NCI-H146 treated with DMSO at 0.1 percent for 48 hours (cell line): ENCODE measurements around the gene C10orf62.
A peak's percentile ranks its signal among the peaks of the same experiment; 100 is the strongest.
"Not testable (repeated sequence)": the region's sequence is repeated elsewhere in the genome, so short reads cannot be mapped to it uniquely, and the experiment has no call there.

Experiments
- DNase-seq: peaks from one replicate; lab custom pipeline; 2025; ENCODE audit not compliant: unreplicated experiment; lab: John Stamatoyannopoulos, UW

C10orf62 gene

GRCh38 chr10:97564776-97565175, 24.7 kb upstream of the C10orf62 start:
- DNase-seq: no peak

- no peak for DNase-seq
These were observed 23.1 kb upstream of the C10orf62 start for GRCh38 chr10:97566336-97566996.

GRCh38 chr10:97567891-97568290, 21.6 kb upstream of the C10orf62 start:
- no peak for DNase-seq

GRCh38 chr10:97570146-97570788, 19.3 kb upstream of the C10orf62 start:
- DNase-seq: no peak

GRCh38 chr10:97570789-97571471, 18.6 kb upstream of the C10orf62 start:
- no peak for DNase-seq

GRCh38 chr10:97571622-97572021, 17.9 kb upstream of the C10orf62 start:
- DNase-seq: no peak

GRCh38 chr10:97572214-97572989, 17.1 kb upstream of the C10orf62 start, which contains the start of gene ANKRD2:
ANKRD2 (plus strand) TSS chr10:97572779; CDS start chr10:97572789, 10 bp downstream.
- DNase-seq: peak; percentile 21

GRCh38 chr10:97573021-97573420, 16.5 kb upstream of the C10orf62 start:
- DNase-seq: no peak

- DNase-seq: no peak
These were observed 15.8 kb upstream of the C10orf62 start for GRCh38 chr10:97573672-97574071.

GRCh38 chr10:97574374-97575126, 15.0 kb upstream of the C10orf62 start:
- DNase-seq: no peak

GRCh38 chr10:97575127-97575668, 14.3 kb upstream of the C10orf62 start:
- no peak for DNase-seq

GRCh38 chr10:97576487-97576886, 13.0 kb upstream of the C10orf62 start:
- DNase-seq: not testable (repeated sequence)

- no peak for DNase-seq
These were observed 11.8 kb upstream of the C10orf62 start for GRCh38 chr10:97577701-97578100.

GRCh38 chr10:97578171-97578844, 11.2 kb upstream of the C10orf62 start:
- DNase-seq: no peak

GRCh38 chr10:97580421-97581367, 8.8 kb upstream of the C10orf62 start:
- DNase-seq: no peak

- DNase-seq: no peak
These were observed 7.4 kb upstream of the C10orf62 start for GRCh38 chr10:97582169-97582568.

- no peak for DNase-seq
These were observed 6.0 kb upstream of the C10orf62 start for GRCh38 chr10:97583476-97583875.

GRCh38 chr10:97584060-97584797, 5.3 kb upstream of the C10orf62 start, which contains the start of gene HOGA1:
HOGA1 (plus strand) TSS chr10:97584389; CDS start chr10:97584704, 315 bp downstream.
- DNase-seq: peak; percentile 3
